ACHN (cell line): Measurements from ENCODE around the gene GPC6.
A peak's percentile ranks its signal among the peaks of the same experiment; 100 is the strongest.
"Not testable (repeated sequence)": the region's sequence is repeated elsewhere in the genome, so short reads cannot be mapped to it uniquely, and the experiment has no call there.

ENCODE experiments used
- DNase-seq: peaks from one replicate; pipeline ENCODE4 v3.0.0-alpha.2; 2015
- in situ Hi-C: cut with HindIII; loops from 2 replicates; pipeline ENCODE4 v1.10.0; 2017; ENCODE audit warnings: low sequenced_read_pairs, low pct_ligation_motif_present, low pct_unique_long_range_greater_than_20kb

GPC6 gene

GRCh38 chr13:94298346-94298745, 1071.7 kb downstream of the GPC6 start:
- in situ Hi-C loops: no loop called here
- DNase-seq: no peak

- in situ Hi-C loops: no loop called here
- no peak for DNase-seq
Measured at GRCh38 chr13:94300401-94300800, 1073.8 kb downstream of the GPC6 start.

GRCh38 chr13:94301487-94301886, 1074.9 kb downstream of the GPC6 start:
- in situ Hi-C loops: no loop called here
- DNase-seq: no peak

- DNase-seq, in situ Hi-C loops: not testable (repeated sequence)
Measured at GRCh38 chr13:94302847-94303565, 1076.4 kb downstream of the GPC6 start.

- no peak for DNase-seq
- in situ Hi-C loops: no loop called here
Measured at GRCh38 chr13:94303644-94304174, 1077.1 kb downstream of the GPC6 start.

- no peak for DNase-seq
- in situ Hi-C loops: no loop called here
Measured at GRCh38 chr13:94305033-94305432, 1078.4 kb downstream of the GPC6 start.

- no peak for DNase-seq
- in situ Hi-C loops: no loop called here
Measured at GRCh38 chr13:94305463-94305862, 1078.9 kb downstream of the GPC6 start.

GRCh38 chr13:94305934-94306333, 1079.3 kb downstream of the GPC6 start:
- in situ Hi-C loops: no loop called here
- DNase-seq: no peak

GRCh38 chr13:94308832-94309231, 1082.2 kb downstream of the GPC6 start:
- in situ Hi-C loops: no loop called here
- DNase-seq: no peak

- in situ Hi-C loops: no loop called here
- DNase-seq: no peak
Measured at GRCh38 chr13:94309576-94309975, 1083.0 kb downstream of the GPC6 start.

- DNase-seq: peak; percentile 66
- in situ Hi-C loops: no loop called here
Measured at GRCh38 chr13:94309997-94310855, 1083.6 kb downstream of the GPC6 start.

GRCh38 chr13:94311893-94312292, 1085.3 kb downstream of the GPC6 start:
- DNase-seq: no peak
- in situ Hi-C loops: no loop called here

- no peak for DNase-seq
- in situ Hi-C loops: no loop called here
Measured at GRCh38 chr13:94312511-94313216, 1086.1 kb downstream of the GPC6 start.

GRCh38 chr13:94313321-94313910, 1086.8 kb downstream of the GPC6 start:
- in situ Hi-C loops: no loop called here
- no peak for DNase-seq

- in situ Hi-C loops: no loop called here
- no peak for DNase-seq
Measured at GRCh38 chr13:94313926-94314325, 1087.3 kb downstream of the GPC6 start.

- in situ Hi-C loops: no loop called here
- no peak for DNase-seq
Measured at GRCh38 chr13:94315188-94315587, 1088.6 kb downstream of the GPC6 start.

- DNase-seq: no peak
- in situ Hi-C loops: no loop called here
Measured at GRCh38 chr13:94317063-94317491, 1090.5 kb downstream of the GPC6 start.

GRCh38 chr13:94318418-94318817, 1091.8 kb downstream of the GPC6 start:
- DNase-seq: no peak
- in situ Hi-C loops: no loop called here

- no peak for DNase-seq
- in situ Hi-C loops: no loop called here
Measured at GRCh38 chr13:94319501-94319900, 1092.9 kb downstream of the GPC6 start.
